ENCODE measurements around the gene TTC7B. TPM values are rescaled to one million over a fixed set of nuclear protein-coding genes. Genes with fewer than 3 reads are reported as not detected.

TTC7B gene
- total and polyA plus RNA-seq, 2 donors (not counting 3 experiments of a cell fraction or from before 2014, with no cell fraction given): 46.8 to 76.5 TPM

- Histone ChIP-seq H3K79me2 (ENCODE audit: control insufficient read depth, insufficient read depth, low read length) (no peaks in the 10 kb centered on the region), H3K4me2 (ENCODE audit: insufficient read depth, low read length) (no peak overlapping the region), H3K4me3 (replicated peaks in 1 of 3; ENCODE audit: insufficient read depth in 1 of 3, low read depth in 1 of 3, low read length in 3 of 3) (no peak overlapping the region), H3K9ac (replicated peaks; ENCODE audit: extremely low read depth, insufficient read depth, low read length) (no peak overlapping the region), H3K4me1 (ENCODE audit: control insufficient read depth, extremely low read depth, insufficient read depth, low read length) (no peaks in the 10 kb centered on the region), H3K27me3 (ENCODE audit: control insufficient read depth in 2 of 2, insufficient read depth in 2 of 2, low read length in 2 of 2) (no peaks in the 10 kb centered on the region), H3K36me3 (ENCODE audit: control insufficient read depth in 2 of 2, extremely low read depth in 1 of 2, insufficient read depth in 2 of 2, low read length in 2 of 2) (peaks cover 0 to 5% of the 10 kb centered on the region in 2 experiments), H3K9me3 (replicated peaks; ENCODE audit: control insufficient read depth, insufficient read depth, low read length) (no peaks in the 10 kb centered on the region), H3K9me1 (replicated peaks; ENCODE audit: control insufficient read depth, extremely low read depth, insufficient read depth, low read length) (no peaks in the 10 kb centered on the region), H4K20me1 (replicated peaks; ENCODE audit: control insufficient read depth, extremely low read depth, insufficient read depth, low read length) (no peaks in the 10 kb centered on the region), H3K27ac (ENCODE audit: insufficient read depth, low read depth, low read length) (no peak overlapping the region), H2AFZ (ENCODE audit: low read depth, low read length) (no peak overlapping the region)
- DNase-seq (ENCODE audit: low read depth, low spot score): no peak
- TF ChIP-seq POLR2AphosphoS5 (IDR thresholded peaks at IDR 0.05; ENCODE audit: insufficient read depth, low read depth, low read length): no peak
- TF ChIP-seq MYC (IDR thresholded peaks at IDR 0.05; ENCODE audit: low read depth, low read length): no peak
- TF ChIP-seq JUN (IDR thresholded peaks at IDR 0.05; ENCODE audit: borderline replicate concordance, insufficient read depth, insufficient read length, low read depth): no peak
- no peak for TF ChIP-seq GATA2 (IDR thresholded peaks at IDR 0.05; ENCODE audit: insufficient read depth, insufficient read length, low read depth, low read length)
- no peak for TF ChIP-seq EZH2 (IDR thresholded peaks at IDR 0.05; ENCODE audit: borderline replicate concordance, low read depth, low read length, severe bottlenecking)
- ChIA-PET CTCF (interaction anchor here (1.3 kb wide), 1 partner anchor 36 kb away, joined by 3 read pairs; no protein-coding TSS in a partner anchor), POLR2A (no interaction called here)
- intact Hi-C loops (cut with micrococcal nuclease): no loop called here
- no peak for FAIRE-seq
- dilution Hi-C loops (cut with MboI; ENCODE audit: extremely low pct_ligation_motif_present, low sequenced_read_pairs): no loop called here
- no TSS peak for BruUV-seq (replicated peaks)
These were observed 83.0 kb downstream of the TTC7B start for GRCh38 chr14:90733139-90733808.

- Histone ChIP-seq H3K9me1 (replicated peaks; ENCODE audit: control insufficient read depth, extremely low read depth, insufficient read depth, low read length) (no peaks in the 10 kb centered on the region), H3K79me2 (ENCODE audit: control insufficient read depth, insufficient read depth, low read length) (no peaks in the 10 kb centered on the region), H3K4me2 (ENCODE audit: insufficient read depth, low read length) (no peak overlapping the region), H3K4me3 (replicated peaks in 1 of 3; ENCODE audit: insufficient read depth in 1 of 3, low read depth in 1 of 3, low read length in 3 of 3) (no peak overlapping the region), H3K27me3 (ENCODE audit: control insufficient read depth in 2 of 2, insufficient read depth in 2 of 2, low read length in 2 of 2) (no peaks in the 10 kb centered on the region), H3K9ac (replicated peaks; ENCODE audit: extremely low read depth, insufficient read depth, low read length) (no peak overlapping the region), H3K9me3 (replicated peaks; ENCODE audit: control insufficient read depth, insufficient read depth, low read length) (no peaks in the 10 kb centered on the region), H3K36me3 (ENCODE audit: control insufficient read depth in 2 of 2, extremely low read depth in 1 of 2, insufficient read depth in 2 of 2, low read length in 2 of 2) (peaks cover 0 to 5% of the 10 kb centered on the region in 2 experiments), H2AFZ (ENCODE audit: low read depth, low read length) (no peak overlapping the region), H3K27ac (ENCODE audit: insufficient read depth, low read depth, low read length) (no peak overlapping the region), H4K20me1 (replicated peaks; ENCODE audit: control insufficient read depth, extremely low read depth, insufficient read depth, low read length) (no peaks in the 10 kb centered on the region), H3K4me1 (ENCODE audit: control insufficient read depth, extremely low read depth, insufficient read depth, low read length) (no peaks in the 10 kb centered on the region)
- TF ChIP-seq CTCF (IDR thresholded peaks at IDR 0.05; ENCODE audit: extremely low read depth in 1 of 2, insufficient read depth in 1 of 2, low read depth in 1 of 2, low read length in 2 of 2): no peak
- CTCF ChIA-PET: no interaction called here
- FAIRE-seq (no peak), DNase-seq (ENCODE audit: low read depth, low spot score) (no peak)
- POLR2A ChIA-PET: no interaction called here
- BruUV-seq (replicated peaks): no TSS peak
- intact Hi-C loops (cut with micrococcal nuclease): no loop called here
- dilution Hi-C loops (cut with MboI; ENCODE audit: extremely low pct_ligation_motif_present, low sequenced_read_pairs): no loop called here
These were observed 83.5 kb downstream of the TTC7B start for GRCh38 chr14:90732718-90733117.

All from endothelial cell of umbilical vein (primary cell).